Measurements from ENCODE around the gene JUN. TPM values are rescaled to one million over a fixed set of nuclear protein-coding genes. Genes with fewer than 3 reads are reported as not detected.
A peak's percentile ranks its signal among the peaks of the same experiment; 100 is the strongest.

Gene JUN
- total and polyA plus RNA-seq, 2 of the 13 experiments (the other 11 are each of a cell fraction or from before 2014, with no cell fraction given): 18.2 to 22.3 TPM

DNA sequence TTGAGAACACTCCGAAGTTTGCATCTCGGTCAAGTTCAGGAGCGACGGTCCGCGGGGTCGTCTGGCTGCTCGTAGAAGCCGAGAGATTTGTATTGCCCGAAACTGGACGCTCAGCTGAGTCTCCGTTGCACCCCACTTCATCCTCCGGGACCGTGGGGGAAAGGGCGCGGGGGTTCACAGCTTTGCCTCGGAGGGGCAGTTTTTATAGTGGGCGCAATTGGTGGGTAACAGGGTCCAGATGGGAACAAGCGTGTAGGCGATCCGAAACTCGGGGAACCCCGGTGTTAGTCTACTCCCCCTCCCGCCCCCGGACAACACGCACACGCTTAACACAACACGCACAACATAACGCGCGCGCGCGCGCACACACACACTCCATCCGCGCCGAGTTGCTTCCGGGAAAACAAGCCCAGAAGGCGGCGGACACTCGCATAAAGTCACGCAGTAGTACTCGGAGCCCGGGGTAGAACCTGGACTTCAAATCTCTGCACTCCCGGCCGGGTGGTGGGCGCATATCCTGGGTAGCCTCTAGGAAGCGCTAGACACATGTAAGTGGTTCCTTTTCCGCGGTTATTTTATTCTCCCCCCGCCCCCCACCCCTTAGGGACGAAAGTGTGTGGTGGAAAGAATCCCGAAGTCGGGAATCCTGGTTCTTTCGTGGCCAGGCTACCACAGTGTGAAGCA lies 1.1 kb upstream of the JUN start (continued):
- TF ChIP-seq, protein P1, sequence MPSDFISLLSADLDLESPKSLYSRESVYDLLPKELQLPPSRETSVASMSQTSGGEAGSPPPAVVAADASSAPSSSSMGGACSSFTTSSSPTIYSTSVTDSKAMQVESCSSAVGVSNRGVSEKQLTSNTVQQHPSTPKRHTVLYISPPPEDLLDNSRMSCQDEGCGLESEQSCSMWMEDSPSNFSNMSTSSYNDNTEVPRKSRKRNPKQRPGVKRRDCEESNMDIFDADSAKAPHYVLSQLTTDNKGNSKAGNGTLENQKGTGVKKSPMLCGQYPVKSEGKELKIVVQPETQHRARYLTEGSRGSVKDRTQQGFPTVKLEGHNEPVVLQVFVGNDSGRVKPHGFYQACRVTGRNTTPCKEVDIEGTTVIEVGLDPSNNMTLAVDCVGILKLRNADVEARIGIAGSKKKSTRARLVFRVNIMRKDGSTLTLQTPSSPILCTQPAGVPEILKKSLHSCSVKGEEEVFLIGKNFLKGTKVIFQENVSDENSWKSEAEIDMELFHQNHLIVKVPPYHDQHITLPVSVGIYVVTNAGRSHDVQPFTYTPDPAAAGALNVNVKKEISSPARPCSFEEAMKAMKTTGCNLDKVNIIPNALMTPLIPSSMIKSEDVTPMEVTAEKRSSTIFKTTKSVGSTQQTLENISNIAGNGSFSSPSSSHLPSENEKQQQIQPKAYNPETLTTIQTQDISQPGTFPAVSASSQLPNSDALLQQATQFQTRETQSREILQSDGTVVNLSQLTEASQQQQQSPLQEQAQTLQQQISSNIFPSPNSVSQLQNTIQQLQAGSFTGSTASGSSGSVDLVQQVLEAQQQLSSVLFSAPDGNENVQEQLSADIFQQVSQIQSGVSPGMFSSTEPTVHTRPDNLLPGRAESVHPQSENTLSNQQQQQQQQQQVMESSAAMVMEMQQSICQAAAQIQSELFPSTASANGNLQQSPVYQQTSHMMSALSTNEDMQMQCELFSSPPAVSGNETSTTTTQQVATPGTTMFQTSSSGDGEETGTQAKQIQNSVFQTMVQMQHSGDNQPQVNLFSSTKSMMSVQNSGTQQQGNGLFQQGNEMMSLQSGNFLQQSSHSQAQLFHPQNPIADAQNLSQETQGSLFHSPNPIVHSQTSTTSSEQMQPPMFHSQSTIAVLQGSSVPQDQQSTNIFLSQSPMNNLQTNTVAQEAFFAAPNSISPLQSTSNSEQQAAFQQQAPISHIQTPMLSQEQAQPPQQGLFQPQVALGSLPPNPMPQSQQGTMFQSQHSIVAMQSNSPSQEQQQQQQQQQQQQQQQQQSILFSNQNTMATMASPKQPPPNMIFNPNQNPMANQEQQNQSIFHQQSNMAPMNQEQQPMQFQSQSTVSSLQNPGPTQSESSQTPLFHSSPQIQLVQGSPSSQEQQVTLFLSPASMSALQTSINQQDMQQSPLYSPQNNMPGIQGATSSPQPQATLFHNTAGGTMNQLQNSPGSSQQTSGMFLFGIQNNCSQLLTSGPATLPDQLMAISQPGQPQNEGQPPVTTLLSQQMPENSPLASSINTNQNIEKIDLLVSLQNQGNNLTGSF (CRISPR knock-in tag; IDR thresholded peaks at IDR 0.05): no peak
- TF ChIP-seq RFX1 (IDR thresholded peaks at IDR 0.05): no peak
- TF ChIP-seq ZNF333 (CRISPR knock-in tag; IDR thresholded peaks at IDR 0.05; ENCODE audit: borderline replicate concordance): no peak
- TF ChIP-seq, protein P2, sequence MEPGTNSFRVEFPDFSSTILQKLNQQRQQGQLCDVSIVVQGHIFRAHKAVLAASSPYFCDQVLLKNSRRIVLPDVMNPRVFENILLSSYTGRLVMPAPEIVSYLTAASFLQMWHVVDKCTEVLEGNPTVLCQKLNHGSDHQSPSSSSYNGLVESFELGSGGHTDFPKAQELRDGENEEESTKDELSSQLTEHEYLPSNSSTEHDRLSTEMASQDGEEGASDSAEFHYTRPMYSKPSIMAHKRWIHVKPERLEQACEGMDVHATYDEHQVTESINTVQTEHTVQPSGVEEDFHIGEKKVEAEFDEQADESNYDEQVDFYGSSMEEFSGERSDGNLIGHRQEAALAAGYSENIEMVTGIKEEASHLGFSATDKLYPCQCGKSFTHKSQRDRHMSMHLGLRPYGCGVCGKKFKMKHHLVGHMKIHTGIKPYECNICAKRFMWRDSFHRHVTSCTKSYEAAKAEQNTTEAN (CRISPR knock-in tag; conservative IDR thresholded peaks at IDR 0.05): no peak; the same call in 1 of the 2 replicates
- TF ChIP-seq, protein P3, sequence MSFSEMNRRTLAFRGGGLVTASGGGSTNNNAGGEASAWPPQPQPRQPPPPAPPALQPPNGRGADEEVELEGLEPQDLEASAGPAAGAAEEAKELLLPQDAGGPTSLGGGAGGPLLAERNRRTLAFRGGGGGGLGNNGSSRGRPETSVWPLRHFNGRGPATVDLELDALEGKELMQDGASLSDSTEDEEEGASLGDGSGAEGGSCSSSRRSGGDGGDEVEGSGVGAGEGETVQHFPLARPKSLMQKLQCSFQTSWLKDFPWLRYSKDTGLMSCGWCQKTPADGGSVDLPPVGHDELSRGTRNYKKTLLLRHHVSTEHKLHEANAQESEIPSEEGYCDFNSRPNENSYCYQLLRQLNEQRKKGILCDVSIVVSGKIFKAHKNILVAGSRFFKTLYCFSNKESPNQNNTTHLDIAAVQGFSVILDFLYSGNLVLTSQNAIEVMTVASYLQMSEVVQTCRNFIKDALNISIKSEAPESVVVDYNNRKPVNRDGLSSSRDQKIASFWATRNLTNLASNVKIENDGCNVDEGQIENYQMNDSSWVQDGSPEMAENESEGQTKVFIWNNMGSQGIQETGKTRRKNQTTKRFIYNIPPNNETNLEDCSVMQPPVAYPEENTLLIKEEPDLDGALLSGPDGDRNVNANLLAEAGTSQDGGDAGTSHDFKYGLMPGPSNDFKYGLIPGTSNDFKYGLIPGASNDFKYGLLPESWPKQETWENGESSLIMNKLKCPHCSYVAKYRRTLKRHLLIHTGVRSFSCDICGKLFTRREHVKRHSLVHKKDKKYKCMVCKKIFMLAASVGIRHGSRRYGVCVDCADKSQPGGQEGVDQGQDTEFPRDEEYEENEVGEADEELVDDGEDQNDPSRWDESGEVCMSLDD (CRISPR knock-in tag; IDR thresholded peaks at IDR 0.05; ENCODE audit: borderline replicate concordance): peak; percentile 19; the same call in 1 of the 2 replicates
- TF ChIP-seq, protein P4, sequence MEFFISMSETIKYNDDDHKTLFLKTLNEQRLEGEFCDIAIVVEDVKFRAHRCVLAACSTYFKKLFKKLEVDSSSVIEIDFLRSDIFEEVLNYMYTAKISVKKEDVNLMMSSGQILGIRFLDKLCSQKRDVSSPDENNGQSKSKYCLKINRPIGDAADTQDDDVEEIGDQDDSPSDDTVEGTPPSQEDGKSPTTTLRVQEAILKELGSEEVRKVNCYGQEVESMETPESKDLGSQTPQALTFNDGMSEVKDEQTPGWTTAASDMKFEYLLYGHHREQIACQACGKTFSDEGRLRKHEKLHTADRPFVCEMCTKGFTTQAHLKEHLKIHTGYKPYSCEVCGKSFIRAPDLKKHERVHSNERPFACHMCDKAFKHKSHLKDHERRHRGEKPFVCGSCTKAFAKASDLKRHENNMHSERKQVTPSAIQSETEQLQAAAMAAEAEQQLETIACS (CRISPR knock-in tag; IDR thresholded peaks at IDR 0.05): peak; percentile 50; the same call in 1 of the 2 replicates
- TF ChIP-seq REXO4 (CRISPR knock-in tag; IDR thresholded peaks at IDR 0.05; ENCODE audit: borderline replicate concordance): no peak
- no peak for TF ChIP-seq KDM4B (CRISPR knock-in tag; IDR thresholded peaks at IDR 0.05)
- TF ChIP-seq SATB2 (CRISPR knock-in tag; IDR thresholded peaks at IDR 0.05): no peak
- TF ChIP-seq ZNF549 (CRISPR knock-in tag; IDR thresholded peaks at IDR 0.05): no peak
- TF ChIP-seq U2AF1 (optimal IDR thresholded peaks at IDR 0.05; ENCODE audit: low read depth, low read length): peak; percentile 34
- peak; percentile 6; the same call in 1 of the 2 replicates for TF ChIP-seq ELF1 (CRISPR knock-in tag; IDR thresholded peaks at IDR 0.05)
- no peak for TF ChIP-seq AKAP8 (CRISPR knock-in tag; IDR thresholded peaks at IDR 0.05)
- no peak for TF ChIP-seq DR1 (CRISPR knock-in tag; IDR thresholded peaks at IDR 0.05)
- no peak for TF ChIP-seq ZNF33A (CRISPR knock-in tag; IDR thresholded peaks at IDR 0.05; ENCODE audit: borderline replicate concordance)
- TF ChIP-seq ZNF776 (CRISPR knock-in tag; IDR thresholded peaks at IDR 0.05): no peak
- TF ChIP-seq, protein P5, sequence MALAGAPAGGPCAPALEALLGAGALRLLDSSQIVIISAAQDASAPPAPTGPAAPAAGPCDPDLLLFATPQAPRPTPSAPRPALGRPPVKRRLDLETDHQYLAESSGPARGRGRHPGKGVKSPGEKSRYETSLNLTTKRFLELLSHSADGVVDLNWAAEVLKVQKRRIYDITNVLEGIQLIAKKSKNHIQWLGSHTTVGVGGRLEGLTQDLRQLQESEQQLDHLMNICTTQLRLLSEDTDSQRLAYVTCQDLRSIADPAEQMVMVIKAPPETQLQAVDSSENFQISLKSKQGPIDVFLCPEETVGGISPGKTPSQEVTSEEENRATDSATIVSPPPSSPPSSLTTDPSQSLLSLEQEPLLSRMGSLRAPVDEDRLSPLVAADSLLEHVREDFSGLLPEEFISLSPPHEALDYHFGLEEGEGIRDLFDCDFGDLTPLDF (CRISPR knock-in tag; IDR thresholded peaks at IDR 0.05): no peak

Measured in HepG2 (cell line).